Hepatic stellate cell (primary cell): ENCODE data around the gene SYTL3.
A peak's percentile ranks its signal among the peaks of the same experiment; 100 is the strongest.
"Not testable (repeated sequence)": the region's sequence is repeated elsewhere in the genome, so short reads cannot be mapped to it uniquely, and the experiment has no call there.

Source experiments
- DNase-seq: peaks from one replicate; pipeline ENCODE4 v3.0.0; 2011; ENCODE audit warnings: low spot score

Gene SYTL3

GRCh38 chr6:158639056-158639455 lies 10.8 kb upstream of the SYTL3 start:
- DNase-seq: no peak

DNA sequence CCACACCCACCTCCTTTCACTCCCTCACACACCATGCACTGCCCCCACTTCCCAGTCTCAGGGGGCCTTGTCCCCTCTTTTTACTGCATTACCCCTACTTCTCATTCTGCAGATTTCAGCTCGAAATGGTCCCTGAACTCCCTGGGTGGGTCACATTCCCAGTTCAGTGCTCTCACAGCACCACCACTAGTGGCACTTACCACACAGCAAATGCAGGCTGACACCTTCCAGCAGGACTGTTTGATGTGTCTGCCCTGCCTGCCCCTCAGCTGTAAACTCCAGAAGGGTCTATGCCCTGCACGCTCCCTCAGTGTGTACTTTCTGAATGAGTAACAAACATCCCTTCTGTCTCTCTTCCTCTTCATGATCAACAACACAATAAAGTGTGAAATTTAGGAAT lies 9.3 kb upstream of the SYTL3 start:
- DNase-seq: no peak

DNA sequence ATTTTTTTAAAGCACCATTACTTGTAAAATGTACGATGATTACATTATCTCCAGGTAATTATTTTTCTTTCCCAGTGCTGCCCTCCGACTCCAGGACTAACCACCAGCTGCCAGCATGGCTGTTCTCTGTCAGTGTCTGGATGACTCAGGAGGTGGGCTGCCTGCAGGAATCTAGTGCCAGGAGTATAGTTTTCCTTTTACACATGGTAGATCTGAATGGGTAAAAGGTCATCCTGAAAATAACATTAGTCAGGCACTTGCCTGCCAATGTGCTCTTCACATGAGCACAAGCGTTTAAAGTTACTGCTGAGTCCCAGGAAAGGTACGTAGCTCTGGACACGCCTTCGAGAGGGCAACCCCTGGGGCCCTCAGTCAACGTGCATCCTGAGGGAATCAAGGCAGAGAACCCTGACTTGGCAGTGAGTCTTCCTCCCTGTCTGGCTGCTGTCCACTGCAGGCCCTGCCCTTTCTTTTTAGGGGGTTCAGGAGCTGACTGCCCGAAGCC lies 7.7 kb upstream of the SYTL3 start:
- DNase-seq: peak; percentile 58

DNA sequence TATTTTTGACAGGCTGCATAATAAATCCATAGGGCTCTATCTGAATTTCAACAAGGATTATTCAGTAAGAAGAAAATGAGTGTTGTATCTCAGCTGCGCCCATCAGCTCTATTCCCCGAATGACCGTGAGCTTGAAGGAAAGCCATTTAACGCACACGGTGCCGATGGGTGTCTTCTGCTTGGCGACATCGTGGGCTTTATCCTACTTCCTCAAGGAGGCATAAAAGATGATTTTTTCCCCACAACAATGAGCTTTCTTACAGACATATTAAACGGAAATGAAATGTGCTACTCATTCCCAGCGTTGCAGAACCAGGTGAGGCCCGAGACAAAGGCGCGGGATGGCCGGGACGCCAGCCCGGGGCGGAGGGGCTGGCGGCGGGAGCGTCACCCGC lies 6.0 kb upstream of the SYTL3 start:
- DNase-seq: no peak

DNA sequence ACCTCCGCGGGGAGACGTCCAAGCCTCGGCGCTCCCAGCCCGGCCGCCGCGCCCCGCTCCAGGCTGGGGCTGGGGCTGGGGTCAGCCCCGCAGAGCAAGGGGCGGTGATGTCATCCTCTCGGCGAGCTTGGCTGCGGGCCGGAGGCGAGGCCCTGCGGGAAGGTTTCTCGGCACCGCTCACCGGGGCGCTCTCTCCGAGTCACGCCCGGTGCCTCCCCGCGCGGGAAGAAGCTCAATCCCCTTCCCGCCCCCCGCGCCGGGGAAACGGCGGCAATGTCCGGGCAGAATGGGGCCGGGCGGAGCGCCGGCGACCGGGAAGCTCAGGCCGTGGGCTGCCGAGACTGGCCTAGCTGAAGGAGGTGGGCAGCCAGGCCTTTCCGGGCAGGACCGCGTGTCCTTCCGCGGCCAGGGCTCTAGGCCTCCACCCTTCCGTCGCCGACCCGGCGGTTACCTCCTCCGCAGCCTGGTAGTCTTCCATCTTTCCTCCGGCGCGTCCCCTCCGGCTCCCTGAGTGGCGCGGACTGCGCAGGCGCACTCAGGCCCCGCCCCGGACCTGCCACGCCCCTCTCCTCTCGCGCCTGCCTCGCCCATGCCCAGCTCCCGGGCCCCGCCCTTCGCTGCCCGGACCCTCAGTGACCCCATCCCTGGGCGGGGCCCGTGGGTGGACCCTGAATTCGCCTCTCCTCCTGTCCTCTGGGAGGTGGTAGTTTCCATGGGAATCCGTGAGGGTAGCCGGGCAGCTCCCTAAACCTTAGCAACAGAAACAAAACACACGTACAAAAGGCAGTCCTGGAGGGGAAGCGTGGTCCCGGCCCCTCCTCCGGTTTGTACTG lies 5.4 kb upstream of the SYTL3 start, which contains the start of gene DYNLT1:
DYNLT1 (minus strand) TSS at position 513 of the 833 bp plus-strand sequence; CDS start at position 478, 35 bp downstream.
- DNase-seq: peak; percentile 94

- DNase-seq: no peak
Measured at GRCh38 chr6:158645064-158646022, 4.5 kb upstream of the SYTL3 start.

DNA sequence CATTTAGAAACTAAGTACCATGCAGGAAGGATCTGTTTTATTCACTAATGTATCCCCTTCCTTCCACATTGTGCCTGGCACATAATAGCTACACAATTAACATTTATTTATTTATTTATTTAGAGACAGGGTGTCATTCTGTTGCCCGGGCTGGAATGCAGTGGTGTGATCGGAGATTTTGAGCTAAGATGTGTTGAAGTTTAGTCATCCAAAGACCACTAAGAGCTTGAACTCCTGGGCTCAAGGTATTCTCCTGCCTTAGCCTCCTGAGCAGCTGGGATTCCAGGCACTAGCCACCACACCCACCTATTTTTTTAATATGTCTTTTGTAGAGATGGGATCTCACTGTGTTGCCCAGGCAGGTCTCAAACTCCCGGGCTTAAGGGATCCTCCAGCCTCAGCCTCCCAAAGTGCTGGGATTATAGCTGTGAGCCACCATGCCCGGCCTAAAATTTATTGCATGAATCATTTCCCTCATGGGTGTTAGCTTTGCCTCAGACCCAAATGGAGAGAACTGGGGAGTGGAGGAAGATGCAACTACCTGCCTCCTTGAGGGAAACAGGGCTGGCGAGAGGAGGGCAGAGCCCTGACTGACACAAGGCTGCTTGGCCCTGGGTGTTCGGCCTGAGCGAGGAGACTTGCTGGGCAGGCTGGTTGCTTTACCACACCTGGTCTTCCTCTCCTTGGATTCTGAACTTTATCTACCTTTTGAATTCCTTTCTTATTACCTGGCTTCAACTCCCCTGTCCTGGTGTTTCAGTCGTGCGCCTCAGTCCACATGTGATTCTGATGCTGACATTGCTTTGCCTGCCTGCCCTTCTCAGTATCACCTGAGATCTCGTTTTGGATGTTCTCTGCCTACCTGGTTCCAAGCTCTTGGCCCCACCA lies 3.6 kb upstream of the SYTL3 start:
- no peak for DNase-seq

GRCh38 chr6:158647501-158647900 lies 2.4 kb upstream of the SYTL3 start:
- DNase-seq: no peak

GRCh38 chr6:158648682-158649131 lies 1.1 kb upstream of the SYTL3 start:
- peak; percentile 75 for DNase-seq

- not testable (repeated sequence) for DNase-seq
Measured at GRCh38 chr6:158651981-158652737, 2.3 kb downstream of the SYTL3 start.

DNA sequence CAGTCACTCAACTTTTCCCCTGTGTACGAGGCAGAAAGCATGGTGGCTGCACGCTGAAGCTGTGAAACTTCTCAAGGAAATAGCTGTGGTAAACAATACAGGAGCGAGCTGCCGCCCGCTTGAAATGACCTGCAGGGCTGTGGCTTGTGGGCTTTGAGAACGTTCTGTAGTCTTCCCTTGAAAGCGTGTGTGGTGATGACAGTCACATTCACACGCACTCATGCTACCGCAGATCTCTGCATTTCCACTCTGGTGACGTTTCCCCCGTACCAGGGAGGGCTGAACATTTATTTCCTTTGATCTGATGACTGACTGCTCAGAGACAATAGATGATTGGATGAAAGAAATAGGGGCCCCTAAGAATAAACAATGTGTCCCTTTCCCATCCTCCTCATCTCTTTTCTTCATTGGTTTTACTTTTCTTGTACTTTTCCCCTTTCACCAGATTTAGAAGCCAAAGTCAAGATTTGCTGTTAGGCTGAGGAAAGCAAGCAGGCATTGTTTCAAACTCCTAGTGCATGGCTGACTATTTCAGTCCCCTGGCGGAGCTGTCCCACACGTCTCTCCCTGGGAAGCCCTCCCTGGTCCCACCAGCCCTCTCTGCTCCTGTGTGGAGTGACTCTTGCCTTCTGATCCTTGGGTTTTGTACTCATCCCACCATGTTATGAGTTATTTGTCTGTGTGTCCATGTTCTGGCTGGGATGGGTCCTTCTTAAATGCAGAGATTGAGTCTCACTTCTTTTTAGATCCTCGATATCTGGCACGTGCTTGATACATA lies 3.9 kb downstream of the SYTL3 start:
- no peak for DNase-seq

DNA sequence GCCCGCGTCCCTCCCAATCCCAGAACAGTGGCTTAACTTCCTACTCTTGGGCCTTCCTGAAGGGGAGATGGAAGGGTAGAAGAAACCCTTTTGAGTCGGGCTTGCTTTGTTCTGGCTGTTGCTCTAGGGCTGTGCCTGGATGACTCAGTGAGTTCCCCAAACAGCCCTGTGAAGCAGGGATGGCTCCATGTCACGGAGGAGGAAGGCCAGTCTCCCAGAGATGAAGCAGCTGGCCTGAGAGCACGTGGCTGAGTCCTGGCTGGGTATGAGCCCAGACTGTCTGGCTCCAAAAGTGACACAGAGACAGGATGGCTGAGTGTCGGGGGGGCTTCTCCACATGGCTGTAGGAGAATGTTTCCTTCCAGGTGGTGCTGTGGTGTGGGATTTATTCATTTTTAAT lies 4.6 kb downstream of the SYTL3 start:
- DNase-seq: peak; percentile 84

DNA sequence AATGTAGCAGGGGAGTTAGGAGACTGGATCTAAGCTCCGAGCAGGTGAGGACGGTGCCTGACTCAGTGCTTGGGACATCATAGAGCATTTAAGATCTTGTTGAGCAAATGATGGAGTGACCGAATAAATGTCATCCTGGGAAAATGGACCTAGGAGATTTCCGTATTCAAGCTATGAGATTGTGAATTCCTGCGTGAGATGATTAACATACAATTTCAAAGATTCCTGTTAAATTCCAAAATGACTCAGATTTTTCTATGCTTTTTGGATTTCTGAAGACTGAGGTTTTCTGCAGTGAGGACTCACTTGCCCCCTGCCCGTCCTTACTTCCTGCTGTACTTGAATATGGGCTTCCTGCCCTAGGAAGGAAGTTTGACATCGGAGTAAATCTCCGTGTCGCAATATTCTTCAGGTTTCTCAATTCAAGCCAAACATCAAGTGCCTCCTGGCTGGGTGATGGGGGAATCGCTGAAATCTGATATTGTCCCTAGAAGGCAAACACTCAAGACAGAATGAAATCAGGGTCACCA lies 5.2 kb downstream of the SYTL3 start:
- peak; percentile 49 for DNase-seq

DNA sequence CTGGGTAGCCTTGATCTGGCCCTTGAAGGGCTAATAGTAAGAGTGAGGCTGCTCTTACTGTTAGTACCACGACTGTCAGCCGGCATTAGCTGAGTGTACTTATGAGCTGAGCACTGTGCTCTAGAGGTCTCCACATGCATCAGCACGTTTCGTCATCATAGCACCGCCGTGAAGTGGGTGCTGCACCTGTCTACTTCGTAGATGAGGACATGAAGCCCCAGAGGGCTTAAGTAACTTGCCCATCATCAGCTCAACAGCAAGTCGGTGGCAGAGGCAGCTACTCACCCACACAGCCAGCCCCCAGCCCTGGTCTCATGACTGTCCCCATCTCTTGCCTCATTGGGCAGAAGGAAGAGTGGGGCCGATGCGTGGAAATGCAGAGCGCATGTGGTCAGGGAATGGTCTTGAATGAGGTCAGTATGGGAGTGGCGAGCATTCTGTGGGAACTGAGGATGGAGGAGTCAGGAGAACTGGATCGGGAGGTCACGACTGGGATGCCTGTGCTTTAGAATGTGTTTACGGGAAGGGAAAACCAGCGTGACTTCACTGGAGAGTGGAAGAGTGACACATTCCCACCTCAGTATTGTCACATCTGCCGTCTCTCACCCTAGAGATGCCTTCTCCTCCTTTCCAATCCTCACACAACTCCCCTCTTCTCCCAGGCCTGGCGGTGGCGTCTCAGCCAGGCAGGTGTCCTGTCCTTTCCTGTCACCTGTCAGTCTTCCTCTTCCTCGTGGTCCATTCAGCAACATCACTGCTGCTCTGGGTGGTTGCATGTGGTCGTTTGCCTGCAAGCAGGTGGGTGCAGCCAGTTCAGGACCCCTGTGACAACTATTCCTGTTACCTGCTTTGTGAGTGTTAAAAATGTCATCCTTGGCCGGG lies 6.0 kb downstream of the SYTL3 start:
- no peak for DNase-seq

- not testable (repeated sequence) for DNase-seq
Measured at GRCh38 chr6:158656986-158657385, 7.1 kb downstream of the SYTL3 start.

DNA sequence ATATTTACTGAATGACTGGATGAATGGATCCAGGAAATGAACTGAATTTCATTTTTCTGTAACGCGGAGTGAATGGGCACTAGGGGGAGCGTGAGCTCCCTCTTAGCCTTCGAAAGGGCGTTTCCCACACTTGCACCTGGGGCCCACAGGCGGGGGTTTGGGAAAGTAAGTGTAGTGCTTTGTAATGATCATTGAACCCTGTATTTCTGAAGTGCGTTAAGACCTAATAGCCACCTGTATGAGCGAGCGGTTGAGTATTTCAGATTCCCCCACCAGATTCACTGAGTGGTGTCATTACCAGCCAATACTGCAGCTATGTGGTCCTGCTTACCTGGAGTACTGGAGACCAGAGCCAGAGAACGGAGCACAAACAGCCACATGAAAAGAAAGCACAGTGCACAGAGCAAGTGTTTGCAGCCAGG lies 10.5 kb downstream of the SYTL3 start:
- peak; percentile 30 for DNase-seq

DNA sequence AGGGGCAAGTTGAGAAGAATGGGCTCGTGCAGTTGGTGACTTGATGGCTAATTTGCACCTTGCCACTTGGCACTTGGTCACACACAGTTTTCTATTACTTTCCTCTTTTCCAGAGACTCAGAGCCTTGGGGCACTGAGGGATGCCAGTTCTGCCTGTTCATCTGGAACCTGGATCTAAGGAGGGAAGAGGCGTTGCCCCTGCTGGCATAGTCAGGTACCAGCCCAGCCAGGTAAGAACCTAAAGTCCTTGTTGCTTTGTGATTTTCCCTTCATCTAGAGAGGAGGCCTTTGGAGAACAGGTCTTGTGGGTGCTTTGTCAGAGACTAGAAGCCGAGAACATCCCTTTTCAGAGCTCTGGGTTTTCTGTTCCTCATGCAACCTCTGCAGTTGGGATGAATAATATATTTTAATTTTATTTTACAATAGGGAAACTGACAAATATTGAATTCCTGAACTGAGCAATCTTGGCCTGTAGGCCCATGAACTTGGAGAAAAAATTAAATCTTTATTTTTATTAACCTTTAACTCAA lies 11.4 kb downstream of the SYTL3 start:
- no peak for DNase-seq

DNA sequence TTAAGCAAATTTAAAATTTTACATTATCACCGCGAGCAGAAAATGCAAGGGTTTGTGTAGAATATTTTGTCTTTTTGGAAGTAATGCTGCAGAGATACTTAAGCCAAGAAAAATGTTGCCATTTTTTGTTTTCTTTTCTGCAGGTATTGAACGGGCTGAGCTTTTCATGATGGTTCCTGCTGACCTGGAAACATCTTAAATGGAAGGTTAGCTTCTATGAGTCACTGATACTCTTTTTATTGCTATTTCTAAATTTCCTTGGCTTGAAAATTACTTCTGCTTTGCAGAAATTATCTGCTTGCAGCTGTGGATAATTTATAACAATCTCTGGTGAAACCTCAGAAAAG lies 12.7 kb downstream of the SYTL3 start:
- no peak for DNase-seq
